Activated B cell treated with CpG ODN at 0.5 μM for 24 hours (primary cell): ENCODE results near the gene DGKI. TPM values are rescaled to one million over a fixed set of nuclear protein-coding genes. Genes with fewer than 3 reads are reported as not detected.

Experiments used
- ATAC-seq: fragments of 200-7000 bp; cut with Tn5 transposase; one replicate; pipeline ENCODE4 v1.10.0; 2021; ENCODE audit warnings: low read depth, mild to moderate bottlenecking, moderate library complexity
- CTCF ChIA-PET: fragments of 350-600 bp; sonication (Branson Sonifier 250); formaldehyde crosslinking; loops from one replicate; lab custom pipeline; 2021; ENCODE audit warnings: antibody characterized with exemption; lab: Charles Lee
- POLR2A ChIA-PET: fragments of 350-600 bp; sonication (Branson Sonifier 250); formaldehyde crosslinking; loops from one replicate; lab custom pipeline; 2021; ENCODE audit warnings: antibody characterized with exemption; lab: Charles Lee
- DNase-seq: peaks from one replicate; pipeline ENCODE4 v3.0.0; 2022
- H3K27ac Mint-ChIP-seq: one replicate; pipeline ENCODE4 v1.8.0; 2020; ENCODE audit warnings: mixed read lengths
- H3K27me3 Mint-ChIP-seq: one replicate; pipeline ENCODE4 v1.8.0; 2021; ENCODE audit warnings: mixed read lengths
- H3K36me3 Mint-ChIP-seq: one replicate; pipeline ENCODE4 v1.8.0; 2021; ENCODE audit warnings: low read depth, mixed read lengths
- H3K4me1 Mint-ChIP-seq: one replicate; pipeline ENCODE4 v1.8.0; 2021; ENCODE audit warnings: mixed read lengths
- H3K4me3 Mint-ChIP-seq: one replicate; pipeline ENCODE4 v1.8.0; 2020; ENCODE audit warnings: mild to moderate bottlenecking, mixed read lengths
- H3K9me3 Mint-ChIP-seq: one replicate; pipeline ENCODE4 v1.8.0; 2020; ENCODE audit warnings: mixed read lengths
- intact Hi-C: fragments of 100-400 bp; cut with micrococcal nuclease; formaldehyde crosslinking; loops from one replicate; pipeline ENCODE4 v1.15.1; 2024
- total RNA-seq: library from RNA; stranded (reverse); gene quantifications from 2 replicates; pipeline ENCODE4 v1.2.3, GENCODE V29; 2022
- TF ChIP-seq, protein P1 (sequence below): fragments of 200-600 bp; IDR thresholded peaks from one replicate; pipeline ENCODE4 v1.8.0; 2022; ENCODE audit warnings: antibody characterized with exemption, mild to moderate bottlenecking

The DGKI gene
- total RNA-seq, 1 donor from 2014 or later: not detected

DNA sequence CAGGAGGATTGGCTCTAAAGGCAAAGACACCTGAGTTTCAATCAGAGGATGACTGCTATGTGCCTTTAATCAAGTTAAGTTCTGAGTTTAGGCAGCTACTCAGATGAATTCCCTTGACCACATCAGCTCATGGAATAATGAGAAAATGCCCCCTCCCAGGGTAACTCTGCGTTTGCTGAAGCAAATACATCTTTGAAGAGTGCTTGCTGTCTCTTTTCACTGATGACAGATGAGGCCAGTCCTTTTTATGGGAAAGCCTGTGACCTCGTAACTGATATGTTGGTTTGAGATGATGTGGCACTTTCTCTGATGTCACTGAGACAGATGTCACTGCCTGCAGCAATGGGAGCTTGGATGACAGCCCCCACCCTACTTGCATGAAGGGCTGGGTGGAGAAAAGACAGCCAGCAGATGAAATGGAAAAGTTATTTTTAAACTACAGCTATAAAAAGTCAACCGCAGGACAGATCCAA is 43.7 kb upstream of the DGKI start:
- POLR2A ChIA-PET: no interaction called here

DNA sequence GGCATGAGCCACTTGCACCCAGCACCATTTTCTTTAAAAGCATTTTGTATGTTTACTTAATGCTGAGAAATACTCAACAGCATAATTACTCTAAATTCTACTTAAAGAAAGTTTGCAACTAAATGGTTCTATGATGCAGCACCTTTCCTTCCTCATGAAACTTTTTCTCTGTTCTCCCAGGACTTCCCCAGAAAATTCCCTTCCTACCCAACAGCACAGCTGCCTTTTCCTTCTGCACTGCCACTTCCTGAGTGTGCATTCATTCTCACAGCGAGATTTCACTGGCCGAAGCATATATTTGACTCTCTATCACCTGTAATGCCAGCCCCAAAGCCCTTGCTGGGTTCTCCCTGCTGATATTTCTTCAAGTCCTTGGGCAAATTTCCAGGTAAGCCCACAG is 41.5 kb upstream of the DGKI start:
- no peak overlapping the region for H3K4me3 Mint-ChIP-seq
- H3K27ac Mint-ChIP-seq: no peak overlapping the region
- CTCF ChIA-PET: no interaction called here

More for the DNA sequence above, 43.7 kb upstream of the DGKI start:
- CTCF ChIA-PET: no interaction called here
- no peak overlapping the region for H3K4me3 Mint-ChIP-seq
- no peak overlapping the region for H3K27ac Mint-ChIP-seq
- H3K27me3 Mint-ChIP-seq: no peaks in the 10 kb centered on the region
- TF ChIP-seq, protein P1, sequence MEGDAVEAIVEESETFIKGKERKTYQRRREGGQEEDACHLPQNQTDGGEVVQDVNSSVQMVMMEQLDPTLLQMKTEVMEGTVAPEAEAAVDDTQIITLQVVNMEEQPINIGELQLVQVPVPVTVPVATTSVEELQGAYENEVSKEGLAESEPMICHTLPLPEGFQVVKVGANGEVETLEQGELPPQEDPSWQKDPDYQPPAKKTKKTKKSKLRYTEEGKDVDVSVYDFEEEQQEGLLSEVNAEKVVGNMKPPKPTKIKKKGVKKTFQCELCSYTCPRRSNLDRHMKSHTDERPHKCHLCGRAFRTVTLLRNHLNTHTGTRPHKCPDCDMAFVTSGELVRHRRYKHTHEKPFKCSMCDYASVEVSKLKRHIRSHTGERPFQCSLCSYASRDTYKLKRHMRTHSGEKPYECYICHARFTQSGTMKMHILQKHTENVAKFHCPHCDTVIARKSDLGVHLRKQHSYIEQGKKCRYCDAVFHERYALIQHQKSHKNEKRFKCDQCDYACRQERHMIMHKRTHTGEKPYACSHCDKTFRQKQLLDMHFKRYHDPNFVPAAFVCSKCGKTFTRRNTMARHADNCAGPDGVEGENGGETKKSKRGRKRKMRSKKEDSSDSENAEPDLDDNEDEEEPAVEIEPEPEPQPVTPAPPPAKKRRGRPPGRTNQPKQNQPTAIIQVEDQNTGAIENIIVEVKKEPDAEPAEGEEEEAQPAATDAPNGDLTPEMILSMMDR: no peak
- DNase-seq (no peak), ATAC-seq (no peak)
- H3K9me3 Mint-ChIP-seq: no peaks in the 10 kb centered on the region
- peaks cover 42% of the 10 kb centered on the region for H3K36me3 Mint-ChIP-seq
- intact Hi-C loops: no loop called here
- H3K4me1 Mint-ChIP-seq: no peaks in the 10 kb centered on the region

DNA sequence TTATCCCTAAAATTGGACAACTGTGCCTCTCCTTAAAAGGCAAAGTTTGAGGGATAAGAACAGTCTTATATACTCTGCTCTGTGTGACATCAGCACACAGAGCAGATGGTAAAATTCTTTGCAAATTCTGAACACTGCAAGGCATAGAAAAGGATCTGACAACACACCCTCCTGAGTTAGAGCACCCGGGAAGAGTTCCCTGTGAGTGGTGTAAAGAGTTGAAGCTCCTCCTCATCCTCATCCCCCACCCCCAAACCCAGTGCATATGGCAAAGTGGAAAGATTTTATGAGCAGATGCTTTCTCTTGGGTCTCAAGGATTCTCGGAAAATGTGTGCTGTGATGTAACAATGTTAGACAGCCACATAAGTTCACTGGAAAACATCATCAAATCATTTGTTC is 40.0 kb upstream of the DGKI start:
- Mint-ChIP-seq H3K27ac (no peak overlapping the region), H3K27me3 (no peaks in the 10 kb centered on the region), H3K4me3 (no peak overlapping the region), H3K9me3 (peaks cover 2% of the 10 kb centered on the region), H3K36me3 (peaks cover 54% of the 10 kb centered on the region), H3K4me1 (no peaks in the 10 kb centered on the region)
- TF ChIP-seq, protein P1: no peak
- ATAC-seq: no peak
- intact Hi-C loops: no loop called here
- ChIA-PET CTCF (no interaction called here), POLR2A (no interaction called here)
- no peak for DNase-seq

More for the DNA sequence above, 41.5 kb upstream of the DGKI start:
- H3K27me3 Mint-ChIP-seq: no peaks in the 10 kb centered on the region
- DNase-seq (no peak), ATAC-seq (no peak)
- POLR2A ChIA-PET: no interaction called here
- intact Hi-C loops: no loop called here
- TF ChIP-seq, protein P1: no peak
- no peaks in the 10 kb centered on the region for H3K4me1 Mint-ChIP-seq
- H3K9me3 Mint-ChIP-seq: no peaks in the 10 kb centered on the region
- H3K36me3 Mint-ChIP-seq: peaks cover 47% of the 10 kb centered on the region

DNA sequence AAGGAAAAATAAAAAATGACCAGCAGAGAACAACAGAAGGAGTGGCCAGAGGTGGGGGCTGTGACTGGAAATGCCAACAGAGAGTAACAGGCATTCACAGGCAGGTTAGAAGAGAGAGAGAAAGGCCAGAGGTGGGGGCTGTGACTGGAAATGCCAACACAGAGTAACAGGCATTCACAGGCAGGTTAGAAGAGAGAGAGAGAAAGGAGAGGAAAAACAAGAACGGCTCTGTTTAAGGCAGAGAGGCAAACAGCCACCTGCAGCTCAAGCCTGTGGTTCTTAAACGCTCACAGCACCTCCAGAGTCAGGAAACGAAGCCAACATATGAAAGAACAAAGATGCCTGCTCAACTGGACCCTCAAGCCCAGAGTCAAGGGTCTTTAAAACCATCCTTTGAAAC is 39.5 kb upstream of the DGKI start:
- intact Hi-C loops: no loop called here
- Mint-ChIP-seq H3K9me3 (peaks cover 4% of the 10 kb centered on the region), H3K27me3 (no peaks in the 10 kb centered on the region), H3K4me1 (no peaks in the 10 kb centered on the region), H3K27ac (no peak overlapping the region), H3K36me3 (peaks cover 58% of the 10 kb centered on the region), H3K4me3 (no peak overlapping the region)
- ChIA-PET POLR2A (no interaction called here), CTCF (no interaction called here)
- no peak for DNase-seq
- TF ChIP-seq, protein P1: no peak
- no peak for ATAC-seq

DNA sequence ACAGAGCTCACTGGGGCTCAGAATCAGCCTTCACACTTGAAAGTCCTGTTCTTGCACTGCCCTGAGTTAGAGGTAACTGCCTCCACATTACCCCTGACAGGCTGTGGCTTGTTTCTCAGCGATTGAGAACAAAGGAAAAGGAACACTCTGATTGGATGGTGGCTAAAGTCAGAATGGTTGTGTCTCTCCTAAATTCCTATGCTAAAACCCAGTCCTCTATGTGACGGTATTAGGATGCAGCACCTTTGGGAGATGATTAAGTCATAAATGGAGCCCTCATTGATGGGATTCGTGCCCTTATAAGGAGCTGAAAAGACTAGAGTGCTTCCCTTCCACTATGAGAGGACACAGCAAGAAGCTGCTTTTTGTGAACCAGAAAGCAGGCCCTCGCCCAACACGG is 38.9 kb upstream of the DGKI start:
- intact Hi-C loops: no loop called here
- no peak for DNase-seq
- H3K27ac Mint-ChIP-seq: no peak overlapping the region
- no peaks in the 10 kb centered on the region for H3K27me3 Mint-ChIP-seq
- no peaks in the 10 kb centered on the region for H3K4me1 Mint-ChIP-seq
- peaks cover 4% of the 10 kb centered on the region for H3K9me3 Mint-ChIP-seq
- no peak for ATAC-seq
- CTCF ChIA-PET: no interaction called here
- no peak overlapping the region for H3K4me3 Mint-ChIP-seq
- TF ChIP-seq, protein P1: no peak
- H3K36me3 Mint-ChIP-seq: peaks cover 58% of the 10 kb centered on the region
- POLR2A ChIA-PET: no interaction called here
